OCI-LY3 (cell line): ENCODE measurements around the gene LIMS4.
"Not testable (repeated sequence)": the region's sequence is repeated elsewhere in the genome, so short reads cannot be mapped to it uniquely, and the experiment has no call there.

Source experiments
- H2AFZ ChIP-seq: fragments of 200-600, 300-600 bp; shearing (Covaris generic); 2 replicates; pipeline ENCODE4 v1.6.0; 2014; ENCODE audit warnings: antibody characterized with exemption, low read depth, low read length
- H3K27ac ChIP-seq: fragments of 200-600, 300-600 bp; sonication (generic); 2 replicates; pipeline ENCODE4 v1.5.1; 2014; ENCODE audit warnings: mild to moderate bottlenecking, low read length, moderate library complexity, mixed read lengths
- H3K27me3 ChIP-seq: fragments of 200-600, 300-600 bp; sonication (generic); 2 replicates; pipeline ENCODE4 v1.6.1; 2014; ENCODE audit warnings: low read depth, low read length, mixed read lengths
- H3K36me3 ChIP-seq: fragments of 200-600, 300-600 bp; sonication (generic); replicated peaks from 2 replicates; pipeline ENCODE3; 2014; ENCODE audit warnings: low read depth, low read length, mixed read lengths
- H3K4me1 ChIP-seq: fragments of 300-600, 200-600 bp; sonication (generic); 2 replicates; pipeline ENCODE4 v1.6.1; 2014; ENCODE audit warnings: low read length, mixed read lengths
- H3K4me2 ChIP-seq: fragments of 200-600, 300-600 bp; sonication (generic); 2 replicates; pipeline ENCODE4 v1.6.1; 2014; ENCODE audit warnings: low read length, mixed read lengths
- H3K4me3 ChIP-seq: fragments of 300-600, 200-600 bp; sonication (generic); 2 replicates; pipeline ENCODE4 v1.5.1; 2014; ENCODE audit warnings: antibody characterized with exemption, mild to moderate bottlenecking, low read length, moderate library complexity
- H3K79me2 ChIP-seq: fragments of 300-600, 200-600 bp; shearing (Covaris generic); 2 replicates; pipeline ENCODE4 v1.6.1; 2014; ENCODE audit warnings: mild to moderate bottlenecking, low read length, mixed read lengths
- H3K9ac ChIP-seq: fragments of 300-600, 200-600 bp; shearing (Covaris generic); 2 replicates; pipeline ENCODE4 v1.6.0; 2014; ENCODE audit warnings: mild to moderate bottlenecking, low read length, moderate library complexity
- H3K9me3 ChIP-seq: fragments of 200-600, 300-600 bp; shearing (Covaris generic); 2 replicates; pipeline ENCODE4 v1.6.1; 2014; ENCODE audit warnings: low read length, mixed read lengths; ENCODE audit not compliant: insufficient read depth
- H4K20me1 ChIP-seq: fragments of 200-600, 300-600 bp; sonication (generic); 2 replicates; pipeline ENCODE4 v1.6.1; 2016; ENCODE audit warnings: low read length, mixed read lengths; ENCODE audit not compliant: insufficient read depth

LIMS4 gene, protein sequence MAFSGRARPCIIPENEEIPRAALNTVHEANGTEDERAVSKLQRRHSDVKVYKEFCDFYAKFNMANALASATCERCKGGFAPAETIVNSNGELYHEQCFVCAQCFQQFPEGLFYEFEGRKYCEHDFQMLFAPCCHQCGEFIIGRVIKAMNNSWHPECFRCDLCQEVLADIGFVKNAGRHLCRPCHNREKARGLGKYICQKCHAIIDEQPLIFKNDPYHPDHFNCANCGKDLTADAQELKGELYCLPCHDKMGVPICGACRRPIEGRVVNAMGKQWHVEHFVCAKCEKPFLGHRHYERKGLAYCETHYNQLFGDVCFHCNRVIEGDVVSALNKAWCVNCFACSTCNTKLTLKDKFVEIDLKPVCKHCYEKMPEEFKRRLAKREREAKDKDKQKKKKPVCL

DNA sequence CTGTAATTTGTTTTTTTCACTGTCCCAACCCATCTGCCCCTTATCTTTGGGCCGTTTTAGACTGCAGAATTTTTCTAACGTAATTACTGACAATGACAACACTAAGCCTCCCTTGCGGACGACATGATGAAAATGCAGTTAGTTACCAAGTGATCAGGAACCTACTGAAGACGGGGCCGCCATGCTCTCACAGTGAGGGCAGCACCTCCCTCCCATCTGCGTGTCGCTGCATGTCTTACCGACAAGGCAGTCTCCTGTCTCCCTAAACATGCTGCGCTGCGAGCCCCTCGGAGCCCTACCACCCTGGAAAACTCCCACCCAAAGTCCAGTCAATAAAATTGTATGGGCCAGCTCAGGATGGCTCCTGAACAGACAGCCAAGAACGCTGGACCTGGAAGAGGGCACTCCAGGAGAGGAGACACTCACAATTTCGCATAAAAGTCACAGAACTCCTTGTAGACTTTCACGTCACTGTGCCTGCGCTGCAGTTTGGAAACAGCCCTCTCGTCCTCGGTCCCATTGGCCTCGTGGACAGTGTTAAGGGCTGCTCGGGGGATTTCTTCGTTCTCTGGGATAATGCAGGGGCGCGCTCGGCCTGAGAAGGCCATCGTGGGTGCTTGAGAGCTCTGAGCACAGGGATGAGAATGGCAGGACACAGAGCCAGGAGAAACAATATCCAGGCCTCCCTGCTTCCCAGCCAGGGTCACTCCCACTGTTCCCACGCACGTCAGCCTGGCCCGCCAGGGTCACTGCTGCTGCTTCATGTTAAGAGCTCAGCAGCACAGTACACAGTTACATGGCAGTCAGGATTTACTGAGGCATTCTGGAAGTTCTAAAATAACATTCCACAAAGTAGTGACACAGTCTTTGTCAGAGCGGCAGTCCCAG, at the start of gene LIMS4:
TSS of gene LIMS4 (minus strand) at position 646 of the 888 bp plus-strand sequence. CDS start at position 608, 38 bp downstream.
- not testable (repeated sequence) for H3K4me1 ChIP-seq, H4K20me1 ChIP-seq, H3K9me3 ChIP-seq, H2AFZ ChIP-seq, H3K4me2 ChIP-seq, H3K36me3 ChIP-seq, H3K27me3 ChIP-seq, H3K27ac ChIP-seq, H3K9ac ChIP-seq, H3K79me2 ChIP-seq, H3K4me3 ChIP-seq

DNA sequence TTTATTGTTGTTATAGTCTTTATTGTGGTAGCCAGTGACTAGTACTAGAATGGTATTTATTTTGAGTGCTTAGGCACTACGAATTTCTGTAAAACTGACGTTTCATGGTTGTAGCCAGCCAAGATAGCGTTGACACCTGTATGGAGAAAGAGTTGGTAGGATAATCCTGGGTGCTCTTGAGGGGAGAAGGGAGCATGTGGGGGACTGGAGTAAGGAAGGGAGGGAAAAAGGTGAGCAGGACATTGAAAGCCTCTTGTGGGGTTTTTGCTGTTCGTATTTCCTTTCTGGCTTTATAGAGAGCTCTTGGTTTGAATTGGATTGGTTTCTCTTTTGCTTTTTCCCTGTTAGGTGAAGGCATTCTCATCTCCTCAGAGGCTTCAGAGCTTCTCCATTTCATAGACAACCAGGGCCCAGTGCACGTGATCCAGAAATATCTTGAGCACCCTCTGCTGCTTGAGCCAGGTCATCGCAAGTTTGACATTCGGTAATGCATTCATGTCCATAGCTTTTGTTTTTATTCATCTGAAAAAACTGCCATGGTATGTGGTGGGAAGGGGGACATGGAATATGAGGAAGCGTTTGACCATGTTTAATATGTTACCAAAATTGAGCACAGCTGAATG, 27.2 kb upstream of the LIMS4 start:
- not testable (repeated sequence) for H4K20me1 ChIP-seq, H3K79me2 ChIP-seq

DNA sequence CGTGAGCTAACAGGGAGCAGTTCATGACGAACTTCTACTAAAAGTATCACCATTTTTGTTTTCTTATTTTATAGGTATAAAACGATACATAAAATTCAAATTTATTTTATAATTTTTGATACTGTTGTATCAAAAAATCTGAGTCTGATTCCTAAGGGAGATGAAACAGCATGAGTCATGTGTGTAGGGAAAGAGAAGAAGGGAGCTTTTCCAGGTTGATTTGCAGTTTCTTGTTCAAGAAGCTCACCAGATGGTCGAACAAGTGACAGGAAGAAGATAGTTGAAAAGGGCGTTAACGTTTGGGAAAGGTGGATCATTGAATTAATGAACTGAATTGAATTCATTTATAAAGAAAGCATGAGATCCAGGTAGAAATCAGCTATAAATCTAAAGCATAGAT, 23.4 kb upstream of the LIMS4 start:
- H2AFZ ChIP-seq, result not testable (repeated sequence)

More for the DNA sequence above, 27.2 kb upstream of the LIMS4 start:
- not testable (repeated sequence) for H3K27ac ChIP-seq, H3K9ac ChIP-seq, H3K27me3 ChIP-seq, H2AFZ ChIP-seq, H3K36me3 ChIP-seq, H3K9me3 ChIP-seq, H3K4me3 ChIP-seq, H3K4me1 ChIP-seq, H3K4me2 ChIP-seq

DNA sequence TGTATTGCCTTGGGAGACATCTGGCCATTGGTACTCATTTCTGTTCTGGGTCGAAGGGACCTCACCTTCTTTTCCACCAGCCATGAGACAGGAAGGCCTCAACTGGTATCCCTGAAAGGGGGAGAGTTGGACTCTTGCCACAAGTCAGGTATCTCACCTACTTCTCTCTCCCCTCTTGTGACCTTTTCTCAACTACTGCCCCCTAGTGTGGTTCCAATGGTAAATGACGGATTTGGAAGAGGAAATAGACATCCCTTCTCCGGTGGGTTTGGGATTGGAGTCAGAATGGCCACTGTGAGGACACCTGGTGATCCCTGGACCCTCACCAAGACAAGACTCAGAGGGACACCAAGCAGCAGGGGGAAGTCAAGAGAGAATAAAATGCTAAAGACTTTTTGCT, 21.9 kb upstream of the LIMS4 start:
- not testable (repeated sequence) for H3K36me3 ChIP-seq, H3K27me3 ChIP-seq, H3K4me3 ChIP-seq

More for the DNA sequence above, 23.4 kb upstream of the LIMS4 start:
- H3K9ac ChIP-seq, H3K79me2 ChIP-seq, H3K27me3 ChIP-seq, H4K20me1 ChIP-seq, H3K4me3 ChIP-seq, H3K9me3 ChIP-seq, H3K27ac ChIP-seq, H3K4me1 ChIP-seq, H3K4me2 ChIP-seq, H3K36me3 ChIP-seq: not testable (repeated sequence)

DNA sequence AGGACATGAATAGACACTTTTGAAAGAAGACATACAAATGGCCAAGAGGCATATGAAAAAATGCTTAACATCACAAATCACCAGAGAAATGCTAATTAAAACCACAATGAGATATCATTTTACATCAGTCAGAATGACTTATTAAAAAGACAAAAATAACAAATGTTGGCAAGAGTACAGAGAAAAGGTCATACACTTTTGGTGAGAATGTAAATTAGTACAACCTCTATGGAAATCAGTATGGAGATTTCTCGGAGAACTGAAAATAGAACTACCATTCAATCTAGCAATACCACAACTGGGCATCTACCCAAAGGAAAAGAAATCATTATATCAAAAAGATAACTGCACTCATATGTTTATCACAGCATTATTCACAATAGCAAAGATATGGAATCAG, 16.4 kb upstream of the LIMS4 start:
- not testable (repeated sequence) for H3K36me3 ChIP-seq, H4K20me1 ChIP-seq, H3K9ac ChIP-seq, H3K9me3 ChIP-seq, H3K4me2 ChIP-seq, H2AFZ ChIP-seq, H3K4me3 ChIP-seq, H3K4me1 ChIP-seq, H3K27ac ChIP-seq, H3K27me3 ChIP-seq, H3K79me2 ChIP-seq

More for the DNA sequence above, 21.9 kb upstream of the LIMS4 start:
- H2AFZ ChIP-seq, H3K4me1 ChIP-seq, H4K20me1 ChIP-seq, H3K9me3 ChIP-seq, H3K27ac ChIP-seq, H3K79me2 ChIP-seq, H3K4me2 ChIP-seq, H3K9ac ChIP-seq: not testable (repeated sequence)

DNA sequence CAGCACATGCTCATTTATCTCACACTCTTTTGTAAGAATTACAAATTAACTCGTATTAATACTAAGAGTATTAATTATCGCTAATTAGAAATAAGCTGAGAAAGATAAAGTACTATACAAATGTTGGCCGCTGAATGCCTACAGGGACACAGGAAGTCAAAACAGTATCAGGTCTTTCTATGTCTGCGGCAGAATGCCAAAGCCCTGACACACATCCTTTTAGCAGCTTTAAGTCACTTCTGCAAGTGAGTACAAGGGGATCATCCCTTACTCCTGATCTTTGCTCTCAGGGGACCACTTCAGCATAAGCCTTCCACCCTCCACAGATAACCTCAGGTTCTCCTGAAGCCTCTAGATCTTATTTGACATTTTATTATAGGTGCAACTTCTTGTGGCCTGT, 10.1 kb upstream of the LIMS4 start:
- not testable (repeated sequence) for H4K20me1 ChIP-seq, H3K9ac ChIP-seq, H3K9me3 ChIP-seq, H3K4me3 ChIP-seq, H3K79me2 ChIP-seq, H3K27ac ChIP-seq, H2AFZ ChIP-seq, H3K4me1 ChIP-seq, H3K27me3 ChIP-seq, H3K4me2 ChIP-seq, H3K36me3 ChIP-seq

DNA sequence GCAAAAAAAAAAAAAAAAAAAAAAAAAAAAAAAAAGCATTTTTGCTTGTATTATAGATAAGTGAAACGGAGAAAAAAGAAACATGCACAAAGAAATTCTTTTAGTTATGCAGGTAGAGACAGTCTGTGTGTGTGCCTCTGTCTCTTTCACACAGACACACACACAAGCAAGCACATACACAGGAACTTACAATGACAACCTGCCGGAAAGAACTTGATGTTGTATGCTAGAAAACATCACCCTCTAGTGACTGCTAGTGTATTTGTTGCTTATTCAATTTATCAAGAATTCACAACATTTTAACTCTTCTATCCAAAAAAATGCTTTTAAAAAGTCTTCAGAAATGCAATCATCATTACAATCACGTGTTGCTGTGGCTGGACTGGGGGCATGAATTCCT, 8.6 kb upstream of the LIMS4 start:
- not testable (repeated sequence) for H3K4me1 ChIP-seq

DNA sequence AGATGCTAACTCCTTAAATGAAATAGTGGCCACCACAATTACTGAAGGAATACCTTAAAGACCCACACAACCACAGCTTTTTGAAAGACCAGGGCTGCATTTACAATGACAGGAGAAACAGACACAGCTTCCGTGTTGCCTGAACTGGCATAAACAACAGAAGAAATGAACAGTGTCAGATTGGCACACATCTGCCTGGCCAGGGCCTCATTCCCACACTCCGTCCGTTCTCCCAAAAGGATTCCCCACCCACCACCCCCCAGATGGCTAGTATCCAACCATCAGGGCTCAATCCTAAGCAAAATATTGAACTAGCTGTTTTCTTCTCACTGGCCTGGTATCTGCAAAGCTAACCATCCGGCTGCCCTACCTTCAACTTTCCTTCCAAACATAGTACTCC, 7.5 kb upstream of the LIMS4 start:
- H3K27ac ChIP-seq, H3K79me2 ChIP-seq, H2AFZ ChIP-seq, H3K9ac ChIP-seq, H3K4me3 ChIP-seq, H3K4me1 ChIP-seq, H3K27me3 ChIP-seq, H3K36me3 ChIP-seq, H3K9me3 ChIP-seq, H4K20me1 ChIP-seq, H3K4me2 ChIP-seq: not testable (repeated sequence)

More for the DNA sequence above, 8.6 kb upstream of the LIMS4 start:
- H3K36me3 ChIP-seq, H3K27me3 ChIP-seq, H3K9ac ChIP-seq, H3K9me3 ChIP-seq, H2AFZ ChIP-seq, H3K4me2 ChIP-seq, H3K4me3 ChIP-seq, H3K27ac ChIP-seq, H4K20me1 ChIP-seq, H3K79me2 ChIP-seq: not testable (repeated sequence)

DNA sequence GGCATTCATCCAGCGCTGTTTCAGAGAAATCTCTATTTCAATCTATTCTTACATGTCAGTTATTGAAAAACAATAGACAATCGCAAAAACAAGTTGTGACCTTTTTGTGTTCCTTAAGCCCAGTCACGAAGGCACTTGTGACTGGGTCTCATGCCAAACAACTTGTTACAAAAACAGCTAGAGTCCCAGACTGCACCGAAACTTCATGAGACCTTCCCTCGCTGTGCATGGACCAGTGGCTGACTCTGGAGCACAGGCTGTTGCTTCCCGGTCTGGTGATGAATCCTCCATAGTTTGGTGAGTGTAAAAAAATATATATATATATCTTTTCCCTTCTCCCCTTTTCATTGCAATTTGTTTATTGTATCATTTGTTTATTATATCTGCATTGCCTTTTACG, 4.8 kb upstream of the LIMS4 start:
- not testable (repeated sequence) for H3K4me3 ChIP-seq, H2AFZ ChIP-seq, H3K4me2 ChIP-seq, H3K9ac ChIP-seq, H3K4me1 ChIP-seq, H3K36me3 ChIP-seq, H3K27me3 ChIP-seq, H3K27ac ChIP-seq, H3K9me3 ChIP-seq, H3K79me2 ChIP-seq, H4K20me1 ChIP-seq
